ENCODE measurements around the gene OMP.

OMP gene

GRCh38 chr11:77081976-77082836 is 20.4 kb upstream of the OMP start:
- TF ChIP-seq CTCF (IDR thresholded peaks at IDR 0.05; ENCODE audit: extremely low read depth, insufficient read depth, missing control alignments) = no peak
- in situ Hi-C loops (cut with MboI; ENCODE audit: low pct_unique_long_range_greater_than_20kb, low sequenced_read_pairs, unreplicated experiment) = no loop called here
- no peak for DNase-seq (ENCODE audit: low spot score)

DNA sequence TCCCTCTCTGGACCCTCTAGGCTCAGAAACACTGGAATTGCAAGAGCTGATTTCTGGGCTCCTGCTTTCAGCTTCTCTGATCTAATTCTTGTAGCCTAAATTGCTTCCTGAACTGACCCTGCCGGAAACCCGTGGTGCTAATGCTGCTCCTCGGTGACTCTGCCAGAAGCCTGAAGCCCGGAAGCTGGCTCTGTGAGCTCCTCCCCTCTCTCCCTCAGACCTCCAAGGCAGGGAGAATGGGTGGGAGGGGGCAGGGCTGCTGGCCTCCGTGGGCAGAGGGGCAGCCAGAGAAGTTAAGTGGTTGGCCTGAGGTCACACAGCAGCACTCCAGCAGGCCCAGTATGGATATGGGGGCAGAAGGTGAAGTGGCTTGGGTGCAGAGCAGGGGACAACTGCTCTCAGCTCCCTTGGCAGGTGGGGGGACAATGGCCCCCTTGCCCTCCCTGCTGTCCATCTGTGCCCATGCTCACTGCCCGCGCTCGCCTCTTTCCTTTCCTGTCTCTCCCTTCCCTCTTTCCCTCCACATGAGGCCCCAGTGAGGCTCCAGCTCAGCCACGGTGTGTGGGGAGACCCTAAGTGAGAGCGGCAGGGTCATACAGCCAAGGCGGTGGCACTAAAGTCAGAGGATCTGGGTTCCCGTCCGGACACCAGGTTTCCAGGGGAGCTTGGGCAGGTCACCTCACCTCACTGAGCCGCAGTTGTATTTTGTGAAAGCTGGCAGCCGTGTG is 19.6 kb upstream of the OMP start:
- in situ Hi-C loops (cut with MboI; ENCODE audit: low pct_unique_long_range_greater_than_20kb, low sequenced_read_pairs, unreplicated experiment) = no loop called here
- DNase-seq (ENCODE audit: low spot score) = no peak
- no peak for TF ChIP-seq CTCF (IDR thresholded peaks at IDR 0.05; ENCODE audit: extremely low read depth, insufficient read depth, missing control alignments)

DNA sequence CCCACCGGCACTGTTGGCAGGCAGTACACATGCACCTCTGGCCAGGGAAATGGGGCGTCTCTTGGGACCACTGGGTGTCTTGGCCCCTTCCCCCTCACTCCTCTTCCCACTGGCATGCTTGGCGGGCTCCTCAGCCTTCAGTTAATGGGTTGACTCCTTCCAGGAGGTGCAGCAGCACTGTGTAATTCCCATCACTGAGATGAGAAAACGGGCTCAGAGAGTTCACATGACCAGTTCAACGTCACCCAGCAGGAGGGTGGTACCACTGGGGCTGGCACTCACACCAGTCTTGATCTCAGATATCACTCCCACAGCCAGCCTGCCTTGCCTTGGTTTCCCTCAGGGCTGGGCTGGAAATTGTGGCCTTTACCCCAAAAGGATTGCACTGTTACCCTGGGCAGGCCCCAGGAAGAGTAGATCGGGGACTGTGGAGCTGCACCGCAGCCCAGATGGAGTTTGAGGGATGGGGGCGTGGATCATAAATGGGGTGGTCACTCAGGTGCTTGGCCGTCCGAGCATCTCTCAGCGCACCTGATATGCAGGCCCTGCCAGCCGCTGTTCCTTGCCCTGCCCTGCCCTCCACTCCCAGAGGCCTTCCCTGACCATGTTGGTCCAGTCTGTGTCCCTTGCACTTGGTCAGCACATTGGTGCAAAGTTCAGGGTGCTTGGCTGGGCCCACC is 18.9 kb upstream of the OMP start:
- in situ Hi-C loops (cut with MboI; ENCODE audit: low pct_unique_long_range_greater_than_20kb, low sequenced_read_pairs, unreplicated experiment) = no loop called here
- DNase-seq (ENCODE audit: low spot score) = no peak
- TF ChIP-seq CTCF (IDR thresholded peaks at IDR 0.05; ENCODE audit: extremely low read depth, insufficient read depth, missing control alignments) = no peak

GRCh38 chr11:77084581-77085191 is 18.0 kb upstream of the OMP start:
- no peak for DNase-seq (ENCODE audit: low spot score)
- in situ Hi-C loops (cut with MboI; ENCODE audit: low pct_unique_long_range_greater_than_20kb, low sequenced_read_pairs, unreplicated experiment) = no loop called here
- TF ChIP-seq CTCF (IDR thresholded peaks at IDR 0.05; ENCODE audit: extremely low read depth, insufficient read depth, missing control alignments) = no peak

GRCh38 chr11:77085652-77086051 is 17.0 kb upstream of the OMP start:
- no peak for TF ChIP-seq CTCF (IDR thresholded peaks at IDR 0.05; ENCODE audit: extremely low read depth, insufficient read depth, missing control alignments)
- no peak for DNase-seq (ENCODE audit: low spot score)
- in situ Hi-C loops (cut with MboI; ENCODE audit: low pct_unique_long_range_greater_than_20kb, low sequenced_read_pairs, unreplicated experiment) = no loop called here

All from GM13977 (cell line).